ENCODE measurements around the gene SDHB.

Gene SDHB

GRCh38 chr1:16971341-16972188 lies 82.3 kb downstream of the SDHB start:
- H2AFZ ChIP-seq (ENCODE audit: low read depth, low read length, severe bottlenecking), result no peak overlapping the region
- H3K27me3 ChIP-seq (ENCODE audit: low read length), result no peaks in the 10 kb centered on the region
- H4K20me1 ChIP-seq (ENCODE audit: low read depth, low read length), result no peaks in the 10 kb centered on the region
- no peaks in the 10 kb centered on the region for H3K9me3 ChIP-seq (ENCODE audit: insufficient read depth, low read length)
- H3K79me2 ChIP-seq (ENCODE audit: insufficient read depth, low read length), result no peaks in the 10 kb centered on the region
- no peak overlapping the region for H3K9ac ChIP-seq (ENCODE audit: low read length)
- no peaks in the 10 kb centered on the region for H3K36me3 ChIP-seq (ENCODE audit: low read length)
- no peaks in the 10 kb centered on the region for H3F3A ChIP-seq (ENCODE audit: insufficient read depth)
- H3K27ac ChIP-seq (ENCODE audit: low read depth, low read length), result no peak overlapping the region
- no peak overlapping the region for H3K4me2 ChIP-seq (ENCODE audit: low read depth, low read length, poor library complexity, severe bottlenecking)
- H3K9me2 ChIP-seq (replicated peaks; ENCODE audit: insufficient read depth, low read length), result no peaks in the 10 kb centered on the region
- TF ChIP-seq EZH2phosphoT487 (conservative IDR thresholded peaks at IDR 0.05; ENCODE audit: low read length) (no peak), CTCF (IDR thresholded peaks at IDR 0.05; ENCODE audit: insufficient read depth, low read length, poor library complexity, severe bottlenecking) (no peak)
- no peak overlapping the region for H3K4me3 ChIP-seq (ENCODE audit: insufficient read depth, low read length, poor library complexity, severe bottlenecking)

DNA sequence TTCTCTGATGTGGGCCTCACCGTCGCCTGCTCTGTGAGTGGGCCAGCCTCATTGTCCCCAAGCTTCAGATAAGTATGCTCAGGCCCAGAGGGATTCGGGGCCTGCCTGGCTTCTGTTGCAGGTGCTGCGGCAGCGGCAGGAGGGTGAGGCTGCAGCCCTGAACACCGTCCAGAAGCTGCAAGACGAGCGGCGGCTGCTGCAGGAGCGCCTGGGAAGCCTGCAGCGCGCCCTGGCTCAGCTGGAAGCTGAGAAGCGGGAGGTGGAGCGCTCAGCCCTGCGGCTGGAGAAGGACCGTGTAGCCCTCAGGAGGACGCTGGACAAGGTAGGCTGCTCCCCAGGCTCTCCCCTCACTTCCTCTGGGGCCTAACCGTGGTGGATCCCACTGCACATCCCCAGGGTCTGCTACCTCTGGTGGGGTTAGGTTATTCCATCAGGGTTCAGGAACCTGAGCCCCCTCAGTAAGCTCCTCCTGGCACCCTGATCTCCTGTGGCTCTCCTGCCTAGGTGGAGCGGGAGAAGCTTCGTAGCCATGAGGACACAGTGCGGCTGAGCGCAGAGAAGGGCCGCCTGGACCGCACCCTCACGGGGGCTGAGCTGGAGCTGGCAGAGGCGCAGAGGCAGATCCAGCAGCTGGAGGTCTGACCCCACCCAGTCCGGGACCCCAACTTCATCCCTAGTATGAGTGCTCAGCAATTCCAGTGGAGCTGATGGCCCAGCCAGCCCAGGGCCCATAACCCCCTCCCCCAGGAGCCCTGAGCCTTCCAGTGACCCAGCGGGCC lies 83.5 kb downstream of the SDHB start:
- H3K9me2 ChIP-seq (replicated peaks; ENCODE audit: insufficient read depth, low read length), result no peaks in the 10 kb centered on the region
- H3F3A ChIP-seq (ENCODE audit: insufficient read depth), result no peaks in the 10 kb centered on the region
- H3K9me3 ChIP-seq (ENCODE audit: insufficient read depth, low read length), result no peaks in the 10 kb centered on the region
- H3K79me2 ChIP-seq (ENCODE audit: insufficient read depth, low read length), result no peaks in the 10 kb centered on the region
- no peak overlapping the region for H3K9ac ChIP-seq (ENCODE audit: low read length)
- no peaks in the 10 kb centered on the region for H3K27me3 ChIP-seq (ENCODE audit: low read length)
- H3K4me2 ChIP-seq (ENCODE audit: low read depth, low read length, poor library complexity, severe bottlenecking), result no peak overlapping the region
- H3K27ac ChIP-seq (ENCODE audit: low read depth, low read length), result no peak overlapping the region
- no peaks in the 10 kb centered on the region for H4K20me1 ChIP-seq (ENCODE audit: low read depth, low read length)
- H3K36me3 ChIP-seq (ENCODE audit: low read length), result no peaks in the 10 kb centered on the region
- TF ChIP-seq CTCF (IDR thresholded peaks at IDR 0.05; ENCODE audit: insufficient read depth, low read length, poor library complexity, severe bottlenecking) (no peak), EZH2phosphoT487 (conservative IDR thresholded peaks at IDR 0.05; ENCODE audit: low read length) (no peak)
- H3K4me3 ChIP-seq (ENCODE audit: insufficient read depth, low read length, poor library complexity, severe bottlenecking), result no peak overlapping the region
- no peak overlapping the region for H2AFZ ChIP-seq (ENCODE audit: low read depth, low read length, severe bottlenecking)

DNA sequence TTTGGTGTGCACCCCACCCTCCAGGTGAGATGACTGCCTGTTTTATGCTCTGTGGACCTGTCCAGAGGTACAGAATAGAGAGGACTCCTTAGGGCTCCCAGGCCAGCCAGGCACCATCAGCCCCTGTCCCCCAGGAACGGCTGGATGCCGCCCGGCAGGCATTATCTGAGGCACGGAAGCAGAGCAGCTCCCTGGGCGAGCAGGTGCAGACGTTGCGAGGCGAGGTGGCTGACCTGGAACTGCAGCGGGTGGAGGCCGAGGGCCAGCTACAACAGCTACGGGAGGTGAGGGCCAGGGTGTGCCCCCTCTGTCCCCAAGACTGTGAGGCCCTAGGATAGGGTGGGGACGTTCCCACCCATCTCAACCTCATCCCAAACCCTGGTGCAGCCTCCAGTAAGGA lies 84.2 kb downstream of the SDHB start:
- H3F3A ChIP-seq (ENCODE audit: insufficient read depth), result no peaks in the 10 kb centered on the region
- no peaks in the 10 kb centered on the region for H3K9me2 ChIP-seq (replicated peaks; ENCODE audit: insufficient read depth, low read length)
- H3K27me3 ChIP-seq (ENCODE audit: low read length), result no peaks in the 10 kb centered on the region
- no peak overlapping the region for H2AFZ ChIP-seq (ENCODE audit: low read depth, low read length, severe bottlenecking)
- no peaks in the 10 kb centered on the region for H4K20me1 ChIP-seq (ENCODE audit: low read depth, low read length)
- no peak for TF ChIP-seq EZH2phosphoT487 (conservative IDR thresholded peaks at IDR 0.05; ENCODE audit: low read length)
- no peak for TF ChIP-seq CTCF (IDR thresholded peaks at IDR 0.05; ENCODE audit: insufficient read depth, low read length, poor library complexity, severe bottlenecking)
- H3K9me3 ChIP-seq (ENCODE audit: insufficient read depth, low read length), result no peaks in the 10 kb centered on the region
- H3K27ac ChIP-seq (ENCODE audit: low read depth, low read length), result no peak overlapping the region
- no peaks in the 10 kb centered on the region for H3K36me3 ChIP-seq (ENCODE audit: low read length)
- no peak overlapping the region for H3K4me3 ChIP-seq (ENCODE audit: insufficient read depth, low read length, poor library complexity, severe bottlenecking)
- no peak overlapping the region for H3K9ac ChIP-seq (ENCODE audit: low read length)
- no peaks in the 10 kb centered on the region for H3K79me2 ChIP-seq (ENCODE audit: insufficient read depth, low read length)
- no peak overlapping the region for H3K4me2 ChIP-seq (ENCODE audit: low read depth, low read length, poor library complexity, severe bottlenecking)
